HEK293T (cell line): Measurements from ENCODE around the gene FAHD2B.
"Not testable (repeated sequence)": the region's sequence is repeated elsewhere in the genome, so short reads cannot be mapped to it uniquely, and the experiment has no call there.

Experiments
- ARNT ChIP-seq: fragments of 450-650 bp; IDR thresholded peaks from 2 replicates; pipeline ENCODE4 v1.6.1; 2017; ENCODE audit warnings: mild to moderate bottlenecking
- BHLHE40 ChIP-seq: fragments of 450-650 bp; IDR thresholded peaks from 2 replicates; pipeline ENCODE4 v1.6.1; 2016; ENCODE audit warnings: mild to moderate bottlenecking, moderate library complexity, borderline replicate concordance
- ELF4 ChIP-seq: fragments of 450-650 bp; IDR thresholded peaks from 2 replicates; pipeline ENCODE4 v1.6.1; 2017; ENCODE audit warnings: antibody characterized with exemption
- FOXA1 ChIP-seq: fragments of 450-650 bp; IDR thresholded peaks from 2 replicates; pipeline ENCODE4 v1.6.1; 2016; ENCODE audit warnings: mild to moderate bottlenecking
- FOXK2 ChIP-seq: fragments of 450-650 bp; IDR thresholded peaks from 2 replicates; pipeline ENCODE4 v1.6.1; 2016; ENCODE audit warnings: mild to moderate bottlenecking
- FOXM1 ChIP-seq: fragments of 450-650 bp; IDR thresholded peaks from 2 replicates; pipeline ENCODE4 v1.6.1; 2017; ENCODE audit warnings: mild to moderate bottlenecking, borderline replicate concordance
- HDGF ChIP-seq: fragments of 450-650 bp; IDR thresholded peaks from 2 replicates; pipeline ENCODE4 v1.6.1; 2017; ENCODE audit warnings: antibody characterized with exemption, borderline replicate concordance
- L3MBTL2 ChIP-seq: fragments of 450-650 bp; conservative IDR thresholded peaks from 2 replicates; pipeline ENCODE4 v1.6.1; 2016; ENCODE audit warnings: mild to moderate bottlenecking
- NFRKB ChIP-seq: fragments of 450-650 bp; IDR thresholded peaks from 2 replicates; pipeline ENCODE4 v1.6.1; 2016; ENCODE audit warnings: mild to moderate bottlenecking, moderate library complexity
- PKNOX1 ChIP-seq: fragments of 450-650 bp; IDR thresholded peaks from 2 replicates; pipeline ENCODE4 v1.6.1; 2016
- SP1 ChIP-seq: fragments of 450-650 bp; IDR thresholded peaks from 2 replicates; pipeline ENCODE4 v1.6.1; 2017
- SUZ12 ChIP-seq: fragments of 450-650 bp; IDR thresholded peaks from 2 replicates; pipeline ENCODE4 v1.6.1; 2016; ENCODE audit warnings: mild to moderate bottlenecking
- TARDBP ChIP-seq: fragments of 450-650 bp; IDR thresholded peaks from 2 replicates; pipeline ENCODE4 v1.6.1; 2016
- ZNF384 ChIP-seq: fragments of 450-650 bp; IDR thresholded peaks from 2 replicates; pipeline ENCODE4 v1.6.1; 2016

- not testable (repeated sequence) for TF ChIP-seq SUZ12, SP1, FOXK2, TARDBP, ELF4, BHLHE40, ARNT, HDGF, L3MBTL2, FOXM1, PKNOX1, FOXA1, ZNF384, NFRKB
Measured at GRCh38 chr2:97082206-97082605, 12.5 kb downstream of the FAHD2B start.
